Naive thymus-derived CD8-positive, alpha-beta T cell (primary cell): ENCODE data around the gene VIT. TPM values are rescaled to one million over a fixed set of nuclear protein-coding genes. Genes with fewer than 3 reads are reported as not detected.

Experiments used
- ATAC-seq, 2 donors: fragments of 150-1000 bp; cut with Tn5 transposase in 1 of 2; sonication (Bioruptor Pico), chemical (Tn5 transposase) in 1 of 2; 1 replicate in 1 of 2; 2 replicates in 1 of 2; pipeline ENCODE4 v1.10.0; 2021; ENCODE audit warnings: mild to moderate bottlenecking in 2 of 2, moderate library complexity in 2 of 2
- POLR2A ChIA-PET: fragments of 350-600 bp; sonication (Branson Sonifier 250); formaldehyde crosslinking; loops from one replicate; lab custom pipeline; 2021; ENCODE audit warnings: antibody characterized with exemption; lab: Charles Lee
- DNase-seq, 10 donors: peaks; one replicate each; pipeline versions ENCODE4 v3.0.0 to v3.0.0-alpha.2; 2020 to 2022
- H3K27ac Mint-ChIP-seq, 10 donors: one replicate each; pipeline ENCODE4 v1.8.0; 2020 to 2022; ENCODE audit warnings: mild to moderate bottlenecking in 10 of 10, mixed read lengths in 10 of 10, moderate library complexity in 4 of 10, inconsistent platforms in 1 of 10
- H3K27me3 Mint-ChIP-seq, 5 donors: one replicate each; pipeline ENCODE4 v1.8.0; 2021 to 2022; ENCODE audit warnings: mixed read lengths in 5 of 5
- H3K36me3 Mint-ChIP-seq, 3 donors: one replicate each; pipeline ENCODE4 v1.8.0; 2020 to 2022; ENCODE audit warnings: mixed read lengths in 3 of 3, mild to moderate bottlenecking in 2 of 3, inconsistent platforms in 1 of 3
- H3K4me1 Mint-ChIP-seq, 4 donors: one replicate each; pipeline ENCODE4 v1.8.0; 2021 to 2022; ENCODE audit warnings: mixed read lengths in 4 of 4
- H3K4me3 Mint-ChIP-seq, 10 donors: one replicate each; pipeline ENCODE4 v1.8.0; 2020 to 2022; ENCODE audit warnings: mild to moderate bottlenecking in 10 of 10, mixed read lengths in 10 of 10, moderate library complexity in 6 of 10, inconsistent platforms in 1 of 10
- H3K9me3 Mint-ChIP-seq, 9 donors: one replicate each; pipeline ENCODE4 v1.8.0; 2020 to 2022; ENCODE audit warnings: mixed read lengths in 9 of 9, mild to moderate bottlenecking in 3 of 9, inconsistent platforms in 1 of 9, moderate library complexity in 1 of 9
- polyA plus RNA-seq, 3 donors: library from polyadenylated mRNA; unstranded; fragments of 300-500 nt; fragmentation: Illumina TruSeq; gene quantifications; one replicate each; pipeline ENCODE4 v1.2.3, GENCODE V29; 2021
- total RNA-seq, 8 experiments: library from RNA in 2 of 8; stranded (reverse) in 2 of 8; gene quantifications; one replicate each; pipeline ENCODE4 v1.2.3 and lab custom pipeline; 2021 to 2026

Gene VIT
- total and polyA plus RNA-seq, 5 experiments from 2014 or later: 0.50 TPM; not detected in 4

DNA sequence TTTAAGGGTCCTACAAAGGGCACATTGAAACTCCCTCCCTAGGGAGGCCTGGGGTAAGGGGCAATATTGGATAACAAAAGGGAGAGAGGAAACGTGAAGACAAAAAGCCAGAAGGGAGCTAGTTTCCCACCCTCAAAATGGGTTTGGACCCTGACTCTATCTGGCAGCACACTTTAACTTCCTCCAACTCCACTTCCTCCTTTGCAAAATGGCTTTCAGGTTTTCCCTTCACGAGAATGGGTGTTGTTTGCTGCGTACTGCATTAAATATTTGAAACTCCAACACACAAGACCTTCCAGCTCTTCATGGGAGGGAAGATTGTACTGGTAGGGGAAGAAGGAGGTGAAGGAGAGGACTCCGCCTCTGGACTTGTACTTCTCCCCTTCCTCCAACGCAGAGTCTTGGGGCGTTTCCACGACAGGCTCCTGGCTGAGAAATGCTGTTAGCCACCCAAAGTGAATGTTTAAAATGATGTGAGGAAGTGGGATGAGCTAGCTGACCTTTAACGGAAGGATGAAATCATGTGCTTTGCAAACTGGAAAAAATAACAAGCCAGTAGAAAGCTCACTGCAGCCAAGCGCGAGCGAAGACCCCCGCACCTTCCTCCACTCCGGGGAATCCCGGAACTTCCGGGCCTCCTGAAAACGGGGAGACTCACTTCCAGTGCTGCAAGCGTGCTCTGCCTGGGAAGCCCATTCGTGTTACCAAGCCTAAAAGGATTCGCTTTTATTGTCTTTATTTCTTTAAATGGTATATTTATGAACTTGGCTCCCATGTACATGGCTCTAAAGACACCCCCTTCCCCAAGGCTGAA is 85.6 kb downstream of the VIT start:
- Mint-ChIP-seq H3K4me1 (peaks cover 0 to 4% (median 0%) of the 10 kb centered on the region in 4 donors), H3K9me3 (no peaks in the 10 kb centered on the region), H3K27me3 (peaks cover 0 to 19% (median 9%) of the 10 kb centered on the region in 5 donors), H3K27ac (no peak overlapping the region), H3K4me3 (no peak overlapping the region), H3K36me3 (no peaks in the 10 kb centered on the region)
- POLR2A ChIA-PET: no interaction called here
- ATAC-seq: no peak
- no peak for DNase-seq

DNA sequence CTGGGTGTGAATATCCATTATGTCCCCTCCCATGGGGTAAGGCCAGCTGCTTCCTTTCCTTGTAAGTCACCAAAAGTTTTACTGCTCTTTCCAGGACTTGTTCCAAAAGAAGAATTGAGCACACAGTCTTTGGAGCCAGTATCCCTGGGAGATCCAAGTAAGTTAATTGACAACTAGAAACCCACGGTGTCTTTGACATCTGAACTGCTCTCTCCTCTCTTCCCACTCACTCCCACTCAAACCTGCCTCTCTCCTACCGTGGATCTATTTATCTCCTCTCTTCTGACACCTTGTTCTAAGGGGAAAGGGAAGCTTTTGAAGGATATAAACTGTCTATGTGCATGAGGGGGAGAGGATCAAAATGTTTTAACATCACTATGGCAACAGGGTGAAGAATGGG is 86.7 kb downstream of the VIT start:
- peaks cover 0 to 19% (median 9%) of the 10 kb centered on the region in 5 donors for H3K27me3 Mint-ChIP-seq
- no peak for DNase-seq
- no peak for ATAC-seq
- no peak overlapping the region for H3K27ac Mint-ChIP-seq
- H3K36me3 Mint-ChIP-seq: no peaks in the 10 kb centered on the region
- no peaks in the 10 kb centered on the region for H3K9me3 Mint-ChIP-seq
- no peak overlapping the region for H3K4me3 Mint-ChIP-seq
- H3K4me1 Mint-ChIP-seq: peaks cover 0 to 4% (median 0%) of the 10 kb centered on the region in 4 donors
- POLR2A ChIA-PET: no interaction called here

DNA sequence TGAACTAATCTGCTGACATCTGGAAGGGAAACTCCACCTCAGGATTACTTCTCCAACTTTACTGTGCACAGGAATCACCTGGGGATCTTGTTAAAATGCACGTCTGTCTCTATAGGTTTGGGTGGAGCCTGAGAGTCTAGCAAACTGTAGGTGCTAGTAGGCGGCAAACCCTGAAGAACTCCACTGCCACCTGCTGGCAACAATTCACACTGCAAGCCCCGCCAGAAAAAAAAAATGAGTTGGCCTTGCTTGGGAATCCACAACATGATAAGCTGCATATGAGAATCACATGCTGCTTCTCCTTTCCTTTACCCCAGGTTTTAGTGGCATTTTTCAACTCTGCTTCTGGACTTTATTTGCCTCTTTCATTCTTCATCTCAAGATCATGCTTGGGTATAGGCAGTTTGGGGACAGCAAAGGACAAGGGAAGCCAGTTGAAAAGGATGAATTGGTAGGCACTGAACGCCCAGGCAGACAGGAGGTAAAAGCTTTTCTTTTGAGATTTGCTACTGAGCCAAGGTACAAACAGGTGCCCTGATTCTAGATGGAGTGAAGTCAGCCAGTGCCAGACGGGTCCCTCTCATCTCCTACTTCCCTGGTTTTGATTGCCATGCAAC is 88.8 kb downstream of the VIT start:
- POLR2A ChIA-PET: no interaction called here
- peak in 9 of 10 donors; percentile 29 to 76 (median 51) for DNase-seq
- Mint-ChIP-seq H3K4me1 (peaks cover 0 to 12% (median 0%) of the 10 kb centered on the region in 4 donors), H3K9me3 (no peaks in the 10 kb centered on the region), H3K36me3 (no peaks in the 10 kb centered on the region), H3K27ac (peak overlapping the region in 1 of 10 donors; percentile 11), H3K4me3 (no peak overlapping the region), H3K27me3 (peaks cover 0 to 23% (median 9%) of the 10 kb centered on the region in 5 donors)
- peak; percentile 68 to 71 for ATAC-seq

DNA sequence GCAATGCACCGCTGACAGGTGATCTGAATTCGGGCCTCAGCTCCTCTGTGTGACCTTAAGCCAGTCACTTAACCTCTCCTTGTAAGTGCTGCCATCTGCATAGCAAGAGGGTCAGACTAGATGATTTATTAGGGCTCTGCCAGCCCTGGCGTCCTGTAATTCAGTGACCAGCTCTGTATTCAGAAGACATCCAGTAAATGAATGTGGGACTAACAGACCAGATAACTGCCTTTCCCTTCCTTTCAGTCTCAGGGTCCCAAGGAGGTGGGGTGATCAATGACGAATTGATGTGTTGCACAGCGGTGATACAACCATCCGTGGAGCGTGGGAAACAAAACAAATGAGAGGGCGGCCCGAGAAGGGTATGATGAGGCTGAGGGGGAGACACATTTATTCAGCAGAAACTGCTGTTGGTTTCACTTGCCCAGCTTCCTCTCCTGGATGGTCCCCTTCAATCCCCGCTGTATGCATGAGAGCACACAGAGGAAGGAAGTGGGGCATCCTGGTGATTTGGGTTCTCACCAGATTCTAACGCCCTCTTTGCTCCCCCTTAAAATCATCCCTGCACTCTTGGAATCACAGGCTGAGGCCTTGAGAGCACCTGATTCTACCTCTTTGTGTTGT is 92.8 kb downstream of the VIT start:
- no peaks in the 10 kb centered on the region for H3K9me3 Mint-ChIP-seq
- H3K27ac Mint-ChIP-seq: peak overlapping the region in 2 of 10 donors; percentile 2 to 74
- H3K4me3 Mint-ChIP-seq: no peak overlapping the region
- peaks cover 0 to 11% (median 0%) of the 10 kb centered on the region in 5 donors for H3K27me3 Mint-ChIP-seq
- ATAC-seq: no peak
- no peak for DNase-seq
- peaks cover 0 to 12% (median 2%) of the 10 kb centered on the region in 4 donors for H3K4me1 Mint-ChIP-seq
- POLR2A ChIA-PET: no interaction called here
- H3K36me3 Mint-ChIP-seq: no peaks in the 10 kb centered on the region

DNA sequence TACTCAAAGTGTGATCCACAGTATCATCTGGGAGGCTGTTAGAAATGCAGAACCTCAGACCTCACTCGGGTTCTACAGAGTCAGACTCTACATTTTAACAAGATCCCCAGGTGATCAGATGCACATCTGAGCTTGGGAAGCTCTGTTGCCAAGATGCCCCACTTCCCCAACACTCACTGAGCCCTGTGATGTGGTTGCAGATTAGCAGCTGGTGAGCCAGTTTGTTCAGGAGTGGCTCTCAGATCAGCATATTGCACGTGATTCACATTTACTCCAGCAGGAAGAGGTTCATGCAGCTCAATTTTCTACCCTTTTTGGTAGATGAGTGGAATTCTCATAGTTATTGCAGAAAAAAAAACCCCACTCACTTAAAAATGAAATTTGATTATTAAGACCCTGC is 96.4 kb downstream of the VIT start:
- peak overlapping the region in 2 of 10 donors; percentile 39 to 50 for H3K27ac Mint-ChIP-seq
- DNase-seq (no peak), ATAC-seq (no peak)
- H3K4me1 Mint-ChIP-seq: peaks cover 0 to 15% (median 2%) of the 10 kb centered on the region in 4 donors
- H3K27me3 Mint-ChIP-seq: peaks cover 10 to 16% (median 13%) of the 10 kb centered on the region in 5 donors
- H3K9me3 Mint-ChIP-seq: no peaks in the 10 kb centered on the region
- no peaks in the 10 kb centered on the region for H3K36me3 Mint-ChIP-seq
- no peak overlapping the region for H3K4me3 Mint-ChIP-seq
- POLR2A ChIA-PET: no interaction called here

DNA sequence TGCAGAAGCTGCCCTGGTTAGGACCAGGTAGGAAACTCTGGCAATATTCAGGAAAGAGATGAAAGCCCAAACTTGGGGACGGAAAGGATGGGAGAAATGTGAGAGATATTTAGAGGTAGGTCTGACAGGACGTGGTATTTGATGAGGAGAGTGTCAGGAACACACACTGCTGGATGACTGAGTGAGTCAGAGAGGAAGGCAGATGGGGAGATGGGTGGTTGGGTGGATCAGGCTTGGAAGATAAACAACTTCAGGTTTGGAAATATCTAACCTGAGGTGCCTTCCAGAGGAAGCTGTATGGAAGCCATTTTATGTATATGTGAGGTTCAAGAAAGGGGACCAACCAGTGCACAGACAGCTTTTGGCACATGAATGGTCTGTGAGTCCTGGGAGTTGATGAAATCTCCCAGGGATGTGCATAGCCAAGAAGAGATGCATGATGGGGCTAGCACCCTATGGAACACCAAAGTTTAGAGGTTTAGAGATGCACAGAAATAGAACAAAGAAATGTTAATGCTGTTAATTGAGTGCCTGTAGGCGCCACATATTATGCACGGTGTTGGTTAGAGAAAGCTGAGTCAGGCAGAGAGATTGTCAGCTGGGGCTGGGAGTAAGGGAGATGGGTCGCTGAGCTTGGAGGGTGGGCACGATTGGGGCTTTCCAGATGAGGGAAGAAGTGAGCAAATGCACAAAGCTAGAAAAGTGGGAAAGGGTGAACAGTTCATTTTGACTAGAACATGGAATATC is 101.0 kb downstream of the VIT start:
- Mint-ChIP-seq H3K27me3 (peaks cover 10 to 18% (median 16%) of the 10 kb centered on the region in 5 donors), H3K9me3 (no peaks in the 10 kb centered on the region), H3K4me3 (peak overlapping the region in 1 of 10 donors; percentile 41), H3K4me1 (peaks cover 0 to 23% (median 2%) of the 10 kb centered on the region in 4 donors), H3K36me3 (peaks cover 0 to 2% (median 0%) of the 10 kb centered on the region in 3 donors), H3K27ac (peak overlapping the region in 1 of 10 donors; percentile 86)
- ATAC-seq (no peak), DNase-seq (no peak)
- POLR2A ChIA-PET: no interaction called here

DNA sequence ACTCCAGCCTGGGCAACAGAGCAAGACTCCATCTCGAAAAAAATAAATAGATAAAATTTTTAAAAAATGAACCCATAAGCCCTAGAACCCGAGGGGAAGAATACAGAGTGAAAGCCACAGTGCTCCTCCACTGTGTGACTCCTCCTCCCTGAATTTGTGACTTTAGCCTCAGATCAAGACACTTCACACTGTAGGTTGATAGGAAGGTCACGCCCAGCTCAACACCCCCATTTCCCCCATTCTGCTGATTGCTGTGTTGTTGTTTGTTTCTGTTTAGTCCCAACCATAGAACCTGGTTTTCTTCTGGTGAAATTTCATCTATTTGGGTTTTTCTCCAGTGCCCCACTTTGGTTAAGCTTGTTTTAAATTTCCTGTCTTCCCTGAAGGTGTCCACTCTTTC is 102.2 kb downstream of the VIT start:
- peak overlapping the region in 2 of 10 donors; percentile 57 to 89 for H3K27ac Mint-ChIP-seq
- H3K4me1 Mint-ChIP-seq: peaks cover 0 to 23% (median 0%) of the 10 kb centered on the region in 4 donors
- DNase-seq (no peak), ATAC-seq (no peak)
- H3K36me3 Mint-ChIP-seq: peaks cover 0 to 2% (median 0%) of the 10 kb centered on the region in 3 donors
- POLR2A ChIA-PET: no interaction called here
- peak overlapping the region in 1 of 10 donors; percentile 41 for H3K4me3 Mint-ChIP-seq
- H3K27me3 Mint-ChIP-seq: peaks cover 10 to 18% (median 16%) of the 10 kb centered on the region in 5 donors
- H3K9me3 Mint-ChIP-seq: peaks cover 0 to 6% (median 0%) of the 10 kb centered on the region in 9 donors

DNA sequence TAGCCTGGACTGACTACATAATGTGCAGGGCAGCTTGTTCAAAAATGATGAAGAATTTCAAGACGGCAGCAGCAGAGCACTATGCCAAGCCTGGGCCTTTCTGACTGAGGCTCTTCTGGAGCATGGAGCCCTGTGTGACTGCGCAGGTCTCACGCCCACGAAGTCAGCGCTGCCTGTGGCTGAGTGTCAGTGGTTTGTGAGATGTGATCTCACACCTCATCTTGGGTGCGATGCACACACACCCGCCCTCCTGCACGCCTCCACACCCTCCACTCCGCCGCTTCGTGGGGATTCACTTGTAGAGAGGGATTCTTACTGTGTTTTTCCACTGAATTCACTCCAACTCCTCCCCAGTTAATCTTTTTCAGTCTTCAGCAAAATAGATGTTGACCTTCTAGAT is 103.9 kb downstream of the VIT start:
- Mint-ChIP-seq H3K4me1 (peaks cover 0 to 23% (median 0%) of the 10 kb centered on the region in 4 donors), H3K27ac (peak overlapping the region in 2 of 10 donors; percentile 27 to 85), H3K9me3 (peaks cover 0 to 6% (median 0%) of the 10 kb centered on the region in 9 donors), H3K27me3 (peaks cover 10 to 18% (median 16%) of the 10 kb centered on the region in 5 donors), H3K36me3 (peaks cover 0 to 2% (median 0%) of the 10 kb centered on the region in 3 donors), H3K4me3 (peak overlapping the region in 1 of 10 donors; percentile 71)
- DNase-seq: peak in 3 of 10 donors; percentile 13 to 36 (median 18)
- ATAC-seq: no peak
- POLR2A ChIA-PET: no interaction called here

DNA sequence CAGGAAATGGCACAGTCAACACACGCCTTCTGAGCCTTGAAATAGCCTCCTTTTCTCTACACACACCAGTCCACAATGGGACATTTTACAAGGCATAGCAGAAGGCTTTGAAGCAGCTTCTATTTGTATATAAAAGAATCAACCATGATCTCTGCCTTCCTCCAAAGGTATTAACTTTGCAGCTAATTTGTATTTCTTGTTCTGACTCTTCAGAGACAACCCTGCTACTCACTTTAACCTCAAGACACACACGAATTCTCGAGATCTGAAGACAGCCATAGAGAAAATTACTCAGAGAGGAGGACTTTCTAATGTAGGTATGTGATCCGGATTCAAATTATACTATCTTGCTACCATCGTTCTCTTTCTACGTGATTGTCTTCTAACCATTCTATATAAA is 104.6 kb downstream of the VIT start:
- Mint-ChIP-seq H3K9me3 (peaks cover 0 to 6% (median 0%) of the 10 kb centered on the region in 9 donors), H3K27ac (peak overlapping the region in 2 of 10 donors; percentile 20 to 85), H3K27me3 (peaks cover 6 to 18% (median 14%) of the 10 kb centered on the region in 5 donors), H3K4me3 (peak overlapping the region in 2 of 10 donors; percentile 13 to 71), H3K36me3 (peaks cover 0 to 2% (median 0%) of the 10 kb centered on the region in 3 donors), H3K4me1 (peaks cover 0 to 27% (median 0%) of the 10 kb centered on the region in 4 donors)
- POLR2A ChIA-PET: no interaction called here
- ATAC-seq (no peak), DNase-seq (no peak)

DNA sequence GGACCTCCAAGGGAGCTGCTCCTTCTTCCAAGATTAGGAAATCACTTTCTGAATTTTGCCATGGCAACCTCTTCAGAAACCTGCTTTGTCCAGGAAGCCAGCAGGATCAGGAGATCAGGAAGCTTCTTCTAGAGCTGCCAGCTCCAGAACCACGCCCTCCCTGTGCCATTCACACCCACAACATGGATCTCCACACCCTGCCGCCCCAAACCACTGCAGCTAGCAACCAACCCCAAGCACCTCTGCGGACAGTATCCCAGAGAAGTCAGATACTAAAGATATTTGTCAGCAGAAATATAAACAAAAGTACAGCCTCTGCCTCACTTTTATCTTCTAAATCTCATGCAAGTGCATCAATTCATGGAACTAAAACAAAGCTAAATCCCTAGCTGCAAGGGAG is 106.4 kb downstream of the VIT start:
- H3K27ac Mint-ChIP-seq: peak overlapping the region in 2 of 10 donors; percentile 10 to 81
- no peak for ATAC-seq
- H3K4me1 Mint-ChIP-seq: peaks cover 0 to 19% (median 0%) of the 10 kb centered on the region in 4 donors
- H3K36me3 Mint-ChIP-seq: peaks cover 0 to 2% (median 0%) of the 10 kb centered on the region in 3 donors
- no peak overlapping the region for H3K4me3 Mint-ChIP-seq
- POLR2A ChIA-PET: no interaction called here
- peaks cover 0 to 6% (median 0%) of the 10 kb centered on the region in 9 donors for H3K9me3 Mint-ChIP-seq
- H3K27me3 Mint-ChIP-seq: peaks cover 0 to 15% (median 4%) of the 10 kb centered on the region in 5 donors
- DNase-seq: no peak

DNA sequence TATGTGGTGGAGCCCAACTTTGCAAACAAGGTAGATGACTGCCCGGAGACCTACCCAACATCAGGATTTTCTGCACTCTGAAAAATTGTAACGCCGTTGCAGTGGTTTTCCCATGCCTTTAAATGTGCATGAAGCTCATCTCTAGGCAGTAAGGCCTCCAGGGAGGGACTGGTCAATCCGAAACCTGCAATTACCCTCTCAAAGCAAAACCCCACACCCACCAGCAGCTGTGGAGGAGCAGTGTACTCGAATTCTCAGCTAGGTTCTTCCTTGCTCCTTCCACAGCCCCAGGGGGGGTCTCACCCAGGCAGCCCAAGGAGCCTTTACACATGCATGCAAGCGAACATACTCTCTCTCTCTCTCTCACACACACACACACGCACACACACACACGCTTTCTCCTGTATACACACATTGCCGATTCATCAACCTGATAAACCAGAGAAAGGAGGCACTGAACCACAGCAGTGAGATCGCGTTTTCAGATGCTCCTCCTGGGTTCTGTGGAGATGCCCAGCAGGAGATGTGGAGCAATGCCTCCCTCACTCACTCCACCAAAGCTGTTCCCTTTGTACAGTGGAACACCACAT is 109.2 kb downstream of the VIT start:
- POLR2A ChIA-PET: no interaction called here
- peak overlapping the region in 2 of 10 donors; percentile 0 to 38 for H3K4me3 Mint-ChIP-seq
- peaks cover 0 to 7% (median 0%) of the 10 kb centered on the region in 4 donors for H3K4me1 Mint-ChIP-seq
- H3K36me3 Mint-ChIP-seq: no peaks in the 10 kb centered on the region
- peaks cover 0 to 10% (median 2%) of the 10 kb centered on the region in 5 donors for H3K27me3 Mint-ChIP-seq
- ATAC-seq (no peak), DNase-seq (no peak)
- peak overlapping the region in 1 of 10 donors; percentile 59 for H3K27ac Mint-ChIP-seq
- H3K9me3 Mint-ChIP-seq: peaks cover 0 to 6% (median 0%) of the 10 kb centered on the region in 9 donors
